H9 (cell line): ENCODE results near the gene MAPKAP1. TPM values are rescaled to one million over a fixed set of nuclear protein-coding genes. Genes with fewer than 3 reads are reported as not detected.

Experiments used
- DNase-seq: peaks from one replicate; pipeline ENCODE4 v3.0.0-alpha.2; 2017
- H2AFZ ChIP-seq: one replicate; pipeline ENCODE4 v1.6.1; 2013; ENCODE audit warnings: mild to moderate bottlenecking, low read length, control low read depth, moderate library complexity
- H2AK5ac ChIP-seq: 2 replicates; pipeline ENCODE4 v1.6.1; 2013; ENCODE audit warnings: low read length, control low read depth, mixed read lengths; ENCODE audit not compliant: insufficient read length
- H2BK120ac ChIP-seq: one replicate; pipeline ENCODE4 v1.6.1; 2013; ENCODE audit warnings: low read depth, mild to moderate bottlenecking, low read length, control low read depth, inconsistent platforms; ENCODE audit not compliant: poor library complexity, severe bottlenecking
- H2BK12ac ChIP-seq: 2 replicates; pipeline ENCODE4 v1.6.1; 2013; ENCODE audit warnings: low read length, control low read depth, mixed read lengths, low read depth; ENCODE audit not compliant: insufficient read length
- H2BK15ac ChIP-seq: 2 replicates; pipeline ENCODE4 v1.6.1; 2013; ENCODE audit warnings: low read depth, low read length, control low read depth
- H2BK20ac ChIP-seq: one replicate; pipeline ENCODE4 v1.6.1; 2013; ENCODE audit warnings: low read depth, mild to moderate bottlenecking, low read length, control low read depth, inconsistent platforms; ENCODE audit not compliant: poor library complexity, severe bottlenecking
- H2BK5ac ChIP-seq: 2 replicates; pipeline ENCODE4 v1.6.1; 2013; ENCODE audit warnings: low read length, control low read depth, mixed read lengths; ENCODE audit not compliant: insufficient read length
- H3K14ac ChIP-seq: 2 replicates; pipeline ENCODE4 v1.6.1; 2013; ENCODE audit warnings: low read length, control low read depth; ENCODE audit not compliant: insufficient read depth
- H3K18ac ChIP-seq: 2 replicates; pipeline ENCODE4 v1.6.1; 2013; ENCODE audit warnings: low read depth, mild to moderate bottlenecking, mixed read lengths, low read length, control low read depth; ENCODE audit not compliant: insufficient read length
- H3K23ac ChIP-seq: 2 replicates; pipeline ENCODE4 v1.6.1; 2013; ENCODE audit warnings: low read length, control low read depth, mixed read lengths, low read depth; ENCODE audit not compliant: insufficient read length
- H3K23me2 ChIP-seq: 2 replicates; pipeline ENCODE4 v1.6.1; 2013; ENCODE audit warnings: low read depth, mild to moderate bottlenecking, mixed read lengths, low read length, control low read depth; ENCODE audit not compliant: insufficient read length, poor library complexity, severe bottlenecking
- H3K27ac ChIP-seq: 2 replicates; pipeline ENCODE4 v1.5.1; 2013; ENCODE audit warnings: low read length, control low read depth, mixed read lengths, low read depth; ENCODE audit not compliant: insufficient read length
- H3K27me3 ChIP-seq: 2 replicates; pipeline ENCODE4 v1.6.1; 2013; ENCODE audit warnings: low read length, control low read depth, inconsistent platforms; ENCODE audit not compliant: insufficient read depth
- H3K4ac ChIP-seq: 2 replicates; pipeline ENCODE4 v1.6.1; 2013; ENCODE audit warnings: low read depth, mild to moderate bottlenecking, control low read depth, inconsistent platforms, low read length, moderate library complexity
- H3K4me1 ChIP-seq: 2 replicates; pipeline ENCODE4 v1.6.1; 2013; ENCODE audit warnings: low read length, control low read depth, inconsistent platforms; ENCODE audit not compliant: insufficient read depth
- H3K4me2 ChIP-seq: 2 replicates; pipeline ENCODE4 v1.6.1; 2013; ENCODE audit warnings: low read length, control low read depth, mixed read lengths; ENCODE audit not compliant: insufficient read length, insufficient read depth
- H3K56ac ChIP-seq: 2 replicates; pipeline ENCODE4 v1.6.1; 2013; ENCODE audit warnings: low read depth, mild to moderate bottlenecking, mixed read lengths, low read length, control low read depth; ENCODE audit not compliant: insufficient read length
- H3K79me1 ChIP-seq: 2 replicates; pipeline ENCODE4 v1.6.1; 2013; ENCODE audit warnings: low read depth, mild to moderate bottlenecking, moderate library complexity, low read length, control low read depth, inconsistent platforms; ENCODE audit not compliant: insufficient read depth, poor library complexity, severe bottlenecking
- H3K79me2 ChIP-seq: 2 replicates; pipeline ENCODE4 v1.6.1; 2013; ENCODE audit warnings: low read length, control low read depth, inconsistent platforms; ENCODE audit not compliant: insufficient read depth
- H3K9ac ChIP-seq: 2 replicates; pipeline ENCODE4 v1.6.1; 2013; ENCODE audit warnings: low read length, control low read depth, mixed read lengths; ENCODE audit not compliant: insufficient read length; ENCODE audit errors: extremely low read depth
- H3K9me3 ChIP-seq: one replicate; pipeline ENCODE4 v1.6.1; 2013; ENCODE audit warnings: low read depth, low read length, inconsistent platforms; ENCODE audit not compliant: control insufficient read depth
- H3T11ph ChIP-seq: one replicate; pipeline ENCODE4 v1.6.1; 2013; ENCODE audit warnings: mild to moderate bottlenecking, low read length, control low read depth, inconsistent platforms
- H4K20me1 ChIP-seq: one replicate; pipeline ENCODE4 v1.6.1; 2013; ENCODE audit not compliant: control insufficient read depth, insufficient read length, insufficient read depth
- H4K5ac ChIP-seq: 2 replicates; pipeline ENCODE4 v1.6.1; 2013; ENCODE audit warnings: low read depth, mild to moderate bottlenecking, mixed read lengths, low read length, control low read depth; ENCODE audit not compliant: insufficient read length
- H4K8ac ChIP-seq: replicated peaks from 2 replicates; pipeline ENCODE4 v1.6.1; 2013; ENCODE audit warnings: low read length, control low read depth, mixed read lengths, low read depth; ENCODE audit not compliant: insufficient read length
- H4K91ac ChIP-seq: 2 replicates; pipeline ENCODE4 v1.6.1; 2013; ENCODE audit warnings: low read depth, mild to moderate bottlenecking, moderate library complexity, mixed read lengths, low read length, control low read depth; ENCODE audit not compliant: insufficient read length
- H3K27ac Mint-ChIP-seq, 3 experiments: 2 replicates in 2 of 3; 3 replicates in 1 of 3; pipeline ENCODE4 v1.8.0; 2020 to 2021; ENCODE audit warnings: mixed read lengths in 3 of 3, mild to moderate bottlenecking in 1 of 3, moderate library complexity in 1 of 3
- H3K27me3 Mint-ChIP-seq: 2 replicates; pipeline ENCODE4 v1.8.0; 2021; ENCODE audit warnings: low read depth, mild to moderate bottlenecking, moderate library complexity, mixed read lengths
- H3K36me3 Mint-ChIP-seq, 3 experiments: 2 replicates in 2 of 3; 3 replicates in 1 of 3; pipeline ENCODE4 v1.8.0; 2020 to 2021; ENCODE audit warnings: low read depth in 3 of 3, mixed read lengths in 3 of 3; ENCODE audit not compliant: insufficient read depth in 1 of 3
- H3K4me1 Mint-ChIP-seq, 2 experiments: 2 replicates each; pipeline ENCODE4 v1.8.0; 2020; ENCODE audit warnings: mixed read lengths in 2 of 2
- H3K4me3 Mint-ChIP-seq, 2 experiments: 2 replicates in 1 of 2; 3 replicates in 1 of 2; pipeline ENCODE4 v1.8.0; 2020 to 2021; ENCODE audit warnings: mild to moderate bottlenecking in 2 of 2, mixed read lengths in 2 of 2, moderate library complexity in 1 of 2
- H3K9me3 Mint-ChIP-seq, 2 experiments: 2 replicates in 1 of 2; 3 replicates in 1 of 2; pipeline ENCODE4 v1.8.0; 2020; ENCODE audit warnings: mild to moderate bottlenecking in 2 of 2, mixed read lengths in 2 of 2, moderate library complexity in 1 of 2
- WGBS: extraction: QIAGEN DNeasy Blood & Tissue Kit; methylation state at CpG from one replicate; pipeline ENCODE4 v1.1.7; 2013; ENCODE audit warnings: missing lambda C conversion rate, low lambda C conversion rate, mixed read lengths; ENCODE audit not compliant: insufficient read length; ENCODE audit errors: extremely low coverage; 5-methylcytosine and 5-hydroxymethylcytosine counted together
- total RNA-seq: library from RNA; stranded (reverse); gene quantifications from 2 replicates; pipeline ENCODE4 v1.2.1, GENCODE V29; 2021
- TF ChIP-seq, protein P1 (sequence below): fragments of 200-600 bp; sonication (generic); conservative IDR thresholded peaks from 3 replicates; pipeline ENCODE4 v1.8.0; 2021; ENCODE audit warnings: antibody characterized with exemption, mild to moderate bottlenecking

Gene MAPKAP1
- total RNA-seq, 1 experiment from 2014 or later = 97.0 TPM

DNA sequence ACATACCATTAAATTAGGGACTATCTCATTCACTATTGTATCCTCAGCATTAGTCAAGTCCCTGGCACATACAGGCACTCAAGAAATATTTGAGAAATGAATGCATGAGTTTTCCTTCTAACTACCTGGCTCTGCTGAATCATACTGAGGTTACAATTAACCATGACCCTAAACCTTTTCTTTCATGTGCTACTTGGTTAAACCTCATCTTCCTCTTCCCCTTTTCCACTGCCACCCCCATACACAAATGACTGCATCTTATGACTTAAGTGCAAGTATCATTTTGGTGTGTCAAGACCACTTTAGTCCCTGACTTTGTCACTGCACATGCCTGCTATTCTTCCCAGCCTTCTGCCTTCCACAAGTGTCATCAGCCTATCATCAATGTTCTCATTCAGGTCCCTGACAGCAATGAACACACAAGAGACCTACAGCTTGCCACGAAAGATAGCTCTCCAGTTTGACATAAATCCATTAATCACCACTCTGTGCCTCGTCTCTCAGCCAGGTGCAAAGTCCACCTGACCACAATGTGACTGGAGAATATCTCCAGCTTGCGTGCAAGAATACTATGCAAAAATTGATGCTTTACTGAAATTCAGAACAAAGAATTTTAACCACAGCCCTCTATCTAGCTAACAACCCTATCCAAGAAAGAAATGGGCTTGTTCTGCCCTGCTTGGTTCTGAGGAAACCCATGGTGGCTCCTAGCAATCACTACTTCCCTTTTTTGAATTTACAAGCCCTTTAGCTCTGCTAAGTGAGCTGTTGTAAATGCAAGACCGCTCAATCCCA is 74.5 kb downstream of the MAPKAP1 start:
- no peaks in the 10 kb centered on the region for H4K20me1 ChIP-seq
- no peak overlapping the region for H3K4me3 Mint-ChIP-seq
- H2BK20ac ChIP-seq = no peak overlapping the region
- no peak for DNase-seq
- H3K4me1 ChIP-seq = peaks cover 7% of the 10 kb centered on the region; the same call in 1 of the 2 replicates
- no peak overlapping the region for H3K4me2 ChIP-seq
- no peak overlapping the region for H3K23ac ChIP-seq
- H2BK5ac ChIP-seq = no peak overlapping the region
- no peak overlapping the region for H3K27ac ChIP-seq
- no peak overlapping the region for H3K4ac ChIP-seq
- no peak overlapping the region for H4K91ac ChIP-seq
- no CpG with 5 or more reads among the region's 4 CpGs for WGBS
- H3K14ac ChIP-seq = no peak overlapping the region
- peak overlapping the region; percentile 47 to 53 (median 50); a peak in 3 of 7 replicates for H3K27ac Mint-ChIP-seq
- H2BK15ac ChIP-seq = no peak overlapping the region
- H3K9ac ChIP-seq = no peak overlapping the region
- peaks cover 8% of the 10 kb centered on the region for H3K79me2 ChIP-seq
- H3K23me2 ChIP-seq = no peaks in the 10 kb centered on the region
- H3K9me3 ChIP-seq = no peaks in the 10 kb centered on the region
- no peak overlapping the region for H3K56ac ChIP-seq
- H3K9me3 Mint-ChIP-seq = no peaks in the 10 kb centered on the region
- H3K79me1 ChIP-seq = no peaks in the 10 kb centered on the region
- H3K4me1 Mint-ChIP-seq = peaks cover 31 to 40% of the 10 kb centered on the region in 2 experiments
- H2AK5ac ChIP-seq = no peak overlapping the region
- no peak overlapping the region for H2BK120ac ChIP-seq
- 0 out of 7 replicates have a peak, but pooled peaks cover 0 to 3% (median 0%) of the 10 kb centered on the region in 3 experiments for H3K36me3 Mint-ChIP-seq
- no peak overlapping the region for H3K18ac ChIP-seq
- H3K27me3 ChIP-seq = no peaks in the 10 kb centered on the region
- H4K5ac ChIP-seq = no peak overlapping the region
- no peak overlapping the region for H3T11ph ChIP-seq
- no peak overlapping the region for H2AFZ ChIP-seq
- H3K27me3 Mint-ChIP-seq = no peaks in the 10 kb centered on the region
- H4K8ac ChIP-seq = no peak overlapping the region
- H2BK12ac ChIP-seq = no peak overlapping the region
- TF ChIP-seq, protein P1, sequence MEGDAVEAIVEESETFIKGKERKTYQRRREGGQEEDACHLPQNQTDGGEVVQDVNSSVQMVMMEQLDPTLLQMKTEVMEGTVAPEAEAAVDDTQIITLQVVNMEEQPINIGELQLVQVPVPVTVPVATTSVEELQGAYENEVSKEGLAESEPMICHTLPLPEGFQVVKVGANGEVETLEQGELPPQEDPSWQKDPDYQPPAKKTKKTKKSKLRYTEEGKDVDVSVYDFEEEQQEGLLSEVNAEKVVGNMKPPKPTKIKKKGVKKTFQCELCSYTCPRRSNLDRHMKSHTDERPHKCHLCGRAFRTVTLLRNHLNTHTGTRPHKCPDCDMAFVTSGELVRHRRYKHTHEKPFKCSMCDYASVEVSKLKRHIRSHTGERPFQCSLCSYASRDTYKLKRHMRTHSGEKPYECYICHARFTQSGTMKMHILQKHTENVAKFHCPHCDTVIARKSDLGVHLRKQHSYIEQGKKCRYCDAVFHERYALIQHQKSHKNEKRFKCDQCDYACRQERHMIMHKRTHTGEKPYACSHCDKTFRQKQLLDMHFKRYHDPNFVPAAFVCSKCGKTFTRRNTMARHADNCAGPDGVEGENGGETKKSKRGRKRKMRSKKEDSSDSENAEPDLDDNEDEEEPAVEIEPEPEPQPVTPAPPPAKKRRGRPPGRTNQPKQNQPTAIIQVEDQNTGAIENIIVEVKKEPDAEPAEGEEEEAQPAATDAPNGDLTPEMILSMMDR = no peak
